ENCODE results near the gene OR1I1. TPM values are rescaled to one million over a fixed set of nuclear protein-coding genes. Genes with fewer than 3 reads are reported as not detected.
"Not testable (repeated sequence)": the region's sequence is repeated elsewhere in the genome, so short reads cannot be mapped to it uniquely, and the experiment has no call there.

The OR1I1 gene
- polyA plus RNA-seq, 1 donor = not detected

DNA sequence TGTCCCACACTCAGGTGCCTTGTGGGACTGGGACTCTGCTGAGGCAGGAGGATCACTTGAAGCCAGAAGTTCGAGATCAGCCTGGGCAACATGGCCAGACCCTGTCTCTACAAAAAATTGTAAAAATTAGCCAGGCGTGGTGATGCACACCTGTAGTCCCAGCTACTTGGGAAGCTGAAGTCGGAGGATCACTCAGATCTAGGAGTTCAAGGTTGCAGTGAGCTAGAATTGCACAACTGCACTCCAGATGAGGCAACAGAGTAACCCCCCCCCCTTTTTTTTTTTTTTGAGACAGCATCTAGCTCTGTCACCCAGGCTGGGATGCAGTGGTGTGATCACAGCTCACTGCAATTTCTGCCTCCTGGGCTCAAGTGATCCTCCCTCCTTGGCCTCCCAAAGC lies 14.2 kb downstream of the OR1I1 start:
- H3K27me3 ChIP-seq (ENCODE audit: control insufficient read depth, insufficient read depth, low read length) = no peaks in the 10 kb centered on the region
- no peak overlapping the region for H3K4me3 ChIP-seq (ENCODE audit: low read length)
- H3K9me3 ChIP-seq (ENCODE audit: control insufficient read depth, low read depth, low read length) = no peaks in the 10 kb centered on the region
- H3K36me3 ChIP-seq (ENCODE audit: control insufficient read depth, insufficient read depth, low read length) = no peaks in the 10 kb centered on the region
- no peak overlapping the region for H3K27ac ChIP-seq (ENCODE audit: low read length)
- H3K4me1 ChIP-seq (ENCODE audit: control insufficient read depth, insufficient read depth, low read length) = no peaks in the 10 kb centered on the region
- no CpG with 5 or more reads among the region's 3 CpGs for WGBS (ENCODE audit: insufficient coverage, low lambda C conversion rate)
- no peak for DNase-seq

DNA sequence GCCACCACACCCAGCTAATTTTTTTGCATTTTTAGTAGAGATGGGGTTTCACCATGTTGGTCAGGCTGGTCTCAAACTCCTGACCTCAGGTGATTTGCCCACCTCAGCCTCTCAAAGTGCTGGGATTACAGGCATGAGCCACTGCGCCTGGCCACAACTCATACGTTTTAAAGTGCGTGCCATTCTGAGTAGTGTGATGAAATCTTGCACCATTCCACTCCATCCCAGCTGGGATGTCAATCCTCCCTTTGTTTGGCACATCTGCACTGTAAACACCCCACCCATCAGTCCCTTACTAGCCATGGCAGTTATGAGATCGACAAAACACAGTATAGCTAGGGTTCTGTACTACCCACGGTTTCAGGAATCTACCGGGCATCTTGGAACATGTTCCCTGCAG lies 16.0 kb downstream of the OR1I1 start:
- not testable (repeated sequence) for H3K27me3 ChIP-seq (ENCODE audit: control insufficient read depth, insufficient read depth, low read length); H3K9me3 ChIP-seq (ENCODE audit: control insufficient read depth, low read depth, low read length); H3K4me3 ChIP-seq (ENCODE audit: low read length); DNase-seq; H3K4me1 ChIP-seq (ENCODE audit: control insufficient read depth, insufficient read depth, low read length); H3K27ac ChIP-seq (ENCODE audit: low read length); H3K36me3 ChIP-seq (ENCODE audit: control insufficient read depth, insufficient read depth, low read length)
- no CpG with 5 or more reads among the region's 6 CpGs for WGBS (ENCODE audit: insufficient coverage, low lambda C conversion rate)

DNA sequence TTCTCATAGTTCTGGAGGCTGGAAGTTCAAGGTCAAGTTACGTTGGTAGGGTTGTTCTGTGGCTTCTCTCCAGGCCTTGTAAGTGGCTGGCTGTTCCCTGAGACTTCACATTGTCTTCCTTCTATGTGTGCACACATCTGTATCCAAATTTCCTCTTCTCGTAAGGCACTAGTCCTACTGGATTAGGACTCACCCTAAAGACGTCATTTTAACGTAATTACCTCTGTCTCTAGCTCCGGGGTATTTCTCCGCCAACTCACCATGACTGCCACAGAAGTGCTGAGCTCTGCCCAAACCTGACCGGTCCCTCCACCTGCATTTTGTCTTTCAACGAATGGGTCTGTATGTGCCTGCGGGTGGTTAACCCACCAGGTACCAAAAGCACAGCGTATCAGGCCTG lies 16.4 kb downstream of the OR1I1 start:
- WGBS (ENCODE audit: insufficient coverage, low lambda C conversion rate) = 100% methylated on average over 1 of the region's 10 CpGs
- Histone ChIP-seq H3K4me1 (ENCODE audit: control insufficient read depth, insufficient read depth, low read length) (no peaks in the 10 kb centered on the region), H3K9me3 (ENCODE audit: control insufficient read depth, low read depth, low read length) (peaks cover 4% of the 10 kb centered on the region), H3K27me3 (ENCODE audit: control insufficient read depth, insufficient read depth, low read length) (no peaks in the 10 kb centered on the region), H3K36me3 (ENCODE audit: control insufficient read depth, insufficient read depth, low read length) (no peaks in the 10 kb centered on the region), H3K27ac (ENCODE audit: low read length) (no peak overlapping the region), H3K4me3 (ENCODE audit: low read length) (no peak overlapping the region)
- no peak for DNase-seq

DNA sequence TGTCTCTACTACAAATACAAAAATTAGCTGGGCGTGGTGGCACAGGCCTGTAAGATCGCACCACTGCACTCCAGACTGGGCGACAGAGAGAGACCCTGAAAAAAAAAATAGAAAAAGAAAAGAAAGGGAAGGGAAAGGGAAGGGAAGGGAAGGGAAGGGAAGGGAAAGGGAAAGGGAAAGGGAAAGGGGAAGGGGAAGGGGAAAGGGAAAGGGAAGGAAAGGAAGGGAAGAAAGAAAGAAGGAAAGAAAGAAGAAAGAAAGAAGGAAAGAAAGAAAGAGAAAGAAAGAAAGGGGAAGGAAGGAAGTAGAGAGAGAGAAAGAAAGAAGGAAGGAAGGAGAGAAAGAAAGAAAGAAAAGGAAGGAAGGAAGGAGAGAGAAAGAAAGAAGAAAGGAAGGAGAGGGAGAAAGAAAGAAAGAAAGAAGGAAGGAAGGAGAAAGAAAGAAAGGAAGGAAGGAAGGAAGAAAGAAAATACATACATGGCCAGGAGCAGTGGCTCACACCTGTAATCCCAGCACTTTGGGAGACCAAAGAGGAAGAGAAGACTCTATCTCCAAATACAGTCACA lies 17.1 kb downstream of the OR1I1 start:
- Histone ChIP-seq H3K27me3 (ENCODE audit: control insufficient read depth, insufficient read depth, low read length) (no peaks in the 10 kb centered on the region), H3K36me3 (ENCODE audit: control insufficient read depth, insufficient read depth, low read length) (no peaks in the 10 kb centered on the region), H3K4me1 (ENCODE audit: control insufficient read depth, insufficient read depth, low read length) (no peaks in the 10 kb centered on the region), H3K9me3 (ENCODE audit: control insufficient read depth, low read depth, low read length) (peaks cover 10% of the 10 kb centered on the region), H3K4me3 (ENCODE audit: low read length) (no peak overlapping the region), H3K27ac (ENCODE audit: low read length) (no peak overlapping the region)
- DNase-seq = no peak
- 80% methylated on average over 1 of the region's 3 CpGs for WGBS (ENCODE audit: insufficient coverage, low lambda C conversion rate)

DNA sequence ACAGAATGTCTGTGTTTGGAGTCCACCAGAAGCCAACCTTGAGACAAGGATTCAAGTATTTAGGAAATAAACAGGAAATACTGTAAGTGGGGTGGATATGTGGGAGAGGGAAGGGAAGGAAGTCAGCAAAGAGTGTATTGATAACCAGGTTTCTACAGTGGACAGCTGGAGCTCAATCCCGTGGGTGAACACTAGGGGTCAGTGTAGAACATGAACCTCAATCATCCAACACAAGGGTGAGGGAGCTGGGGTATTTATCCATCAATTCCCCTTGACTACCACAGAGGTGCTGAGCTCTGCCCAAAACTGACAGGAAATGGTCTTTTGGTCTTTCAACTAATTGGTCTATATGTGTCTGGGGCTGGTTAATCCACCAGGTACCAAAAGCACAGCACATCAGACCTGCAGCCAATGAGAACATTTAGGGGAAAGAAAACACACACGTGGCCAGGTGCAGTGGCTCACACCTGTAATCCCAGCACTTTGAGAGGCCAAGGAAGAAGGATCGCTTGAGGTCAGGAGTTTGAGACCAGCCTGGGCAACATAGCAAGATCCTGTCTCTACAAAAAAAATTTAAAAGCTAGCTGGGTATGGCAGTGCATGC lies 19.6 kb downstream of the OR1I1 start:
- Histone ChIP-seq H3K9me3 (ENCODE audit: control insufficient read depth, low read depth, low read length) (peaks cover 12% of the 10 kb centered on the region), H3K27me3 (ENCODE audit: control insufficient read depth, insufficient read depth, low read length) (peaks cover 6% of the 10 kb centered on the region), H3K4me1 (ENCODE audit: control insufficient read depth, insufficient read depth, low read length) (no peaks in the 10 kb centered on the region), H3K27ac (ENCODE audit: low read length) (no peak overlapping the region), H3K4me3 (ENCODE audit: low read length) (no peak overlapping the region), H3K36me3 (ENCODE audit: control insufficient read depth, insufficient read depth, low read length) (no peaks in the 10 kb centered on the region)
- no peak for DNase-seq
- WGBS (ENCODE audit: insufficient coverage, low lambda C conversion rate) = no CpG with 5 or more reads among the region's 3 CpGs

DNA sequence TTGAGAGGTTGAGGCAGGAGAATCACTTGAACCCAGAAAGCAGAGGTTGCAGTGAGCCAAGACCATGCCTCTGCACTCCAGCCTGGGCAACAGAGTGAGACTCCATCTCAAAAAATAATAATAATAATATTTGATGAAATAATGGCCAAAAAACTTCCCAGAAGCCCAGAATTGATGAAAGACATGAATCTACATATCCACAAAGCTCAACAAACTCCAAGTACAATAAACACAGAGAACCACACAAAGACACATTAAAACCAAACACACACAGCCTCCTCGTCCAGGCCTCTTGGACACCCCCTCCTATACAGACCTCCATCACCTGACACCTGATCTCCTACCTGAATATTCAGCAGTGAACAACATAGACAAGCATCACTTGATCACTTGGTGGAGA lies 22.0 kb downstream of the OR1I1 start:
- no peak for DNase-seq
- Histone ChIP-seq H3K27me3 (ENCODE audit: control insufficient read depth, insufficient read depth, low read length) (peaks cover 27% of the 10 kb centered on the region), H3K4me1 (ENCODE audit: control insufficient read depth, insufficient read depth, low read length) (no peaks in the 10 kb centered on the region), H3K36me3 (ENCODE audit: control insufficient read depth, insufficient read depth, low read length) (no peaks in the 10 kb centered on the region), H3K4me3 (ENCODE audit: low read length) (no peak overlapping the region), H3K9me3 (ENCODE audit: control insufficient read depth, low read depth, low read length) (peaks cover 12% of the 10 kb centered on the region), H3K27ac (ENCODE audit: low read length) (no peak overlapping the region)
- WGBS (ENCODE audit: insufficient coverage, low lambda C conversion rate) = no CpG with 5 or more reads among the region's 1 CpG

DNA sequence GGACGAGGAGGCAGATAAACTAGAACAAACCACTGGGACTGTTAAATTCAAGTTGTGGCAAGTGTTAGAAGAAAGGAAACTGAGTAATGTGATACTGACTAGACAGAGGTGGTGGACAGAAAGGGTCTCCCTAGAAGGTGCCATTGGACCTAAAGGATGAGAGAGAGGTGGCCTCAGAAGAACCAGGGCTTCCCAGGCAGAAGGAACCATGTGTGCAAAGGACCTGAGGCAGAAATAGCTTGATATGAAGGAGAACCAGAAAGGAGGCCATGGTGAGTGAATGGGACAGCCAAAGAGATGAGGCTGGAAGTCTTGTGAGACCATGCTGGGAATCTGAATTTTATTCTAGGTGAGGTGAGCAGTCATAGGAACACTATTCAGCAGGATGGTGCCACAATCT lies 22.4 kb downstream of the OR1I1 start:
- peaks cover 12% of the 10 kb centered on the region for H3K9me3 ChIP-seq (ENCODE audit: control insufficient read depth, low read depth, low read length)
- H3K27ac ChIP-seq (ENCODE audit: low read length) = no peak overlapping the region
- peaks cover 27% of the 10 kb centered on the region for H3K27me3 ChIP-seq (ENCODE audit: control insufficient read depth, insufficient read depth, low read length)
- WGBS (ENCODE audit: insufficient coverage, low lambda C conversion rate) = no CpG with 5 or more reads among the region's 1 CpG
- H3K4me3 ChIP-seq (ENCODE audit: low read length) = no peak overlapping the region
- H3K4me1 ChIP-seq (ENCODE audit: control insufficient read depth, insufficient read depth, low read length) = no peaks in the 10 kb centered on the region
- DNase-seq = no peak
- no peaks in the 10 kb centered on the region for H3K36me3 ChIP-seq (ENCODE audit: control insufficient read depth, insufficient read depth, low read length)

DNA sequence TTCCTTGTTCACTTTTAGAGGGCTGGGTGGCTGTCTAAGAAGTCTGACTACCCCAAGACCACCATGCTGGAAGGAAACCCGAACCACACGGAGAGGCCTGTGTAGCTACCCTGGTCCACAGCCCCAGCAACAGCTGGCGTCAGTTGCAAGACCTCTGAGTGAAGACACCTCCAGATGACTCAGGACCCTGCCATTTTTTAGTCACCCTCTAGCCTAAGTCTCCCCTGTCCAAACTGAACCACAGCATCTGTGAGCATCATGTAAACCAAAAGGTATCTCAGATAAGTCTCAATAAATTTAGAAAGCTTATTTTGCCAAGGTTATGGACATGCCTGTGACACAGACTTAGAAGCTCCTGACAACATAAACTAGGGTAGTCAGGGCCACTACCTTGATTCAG lies 23.0 kb downstream of the OR1I1 start:
- no peaks in the 10 kb centered on the region for H3K36me3 ChIP-seq (ENCODE audit: control insufficient read depth, insufficient read depth, low read length)
- DNase-seq = no peak
- no peak overlapping the region for H3K4me3 ChIP-seq (ENCODE audit: low read length)
- no peak overlapping the region for H3K27ac ChIP-seq (ENCODE audit: low read length)
- H3K4me1 ChIP-seq (ENCODE audit: control insufficient read depth, insufficient read depth, low read length) = no peaks in the 10 kb centered on the region
- H3K9me3 ChIP-seq (ENCODE audit: control insufficient read depth, low read depth, low read length) = peaks cover 12% of the 10 kb centered on the region
- WGBS (ENCODE audit: insufficient coverage, low lambda C conversion rate) = no CpG with 5 or more reads among the region's 3 CpGs
- peaks cover 27% of the 10 kb centered on the region for H3K27me3 ChIP-seq (ENCODE audit: control insufficient read depth, insufficient read depth, low read length)

DNA sequence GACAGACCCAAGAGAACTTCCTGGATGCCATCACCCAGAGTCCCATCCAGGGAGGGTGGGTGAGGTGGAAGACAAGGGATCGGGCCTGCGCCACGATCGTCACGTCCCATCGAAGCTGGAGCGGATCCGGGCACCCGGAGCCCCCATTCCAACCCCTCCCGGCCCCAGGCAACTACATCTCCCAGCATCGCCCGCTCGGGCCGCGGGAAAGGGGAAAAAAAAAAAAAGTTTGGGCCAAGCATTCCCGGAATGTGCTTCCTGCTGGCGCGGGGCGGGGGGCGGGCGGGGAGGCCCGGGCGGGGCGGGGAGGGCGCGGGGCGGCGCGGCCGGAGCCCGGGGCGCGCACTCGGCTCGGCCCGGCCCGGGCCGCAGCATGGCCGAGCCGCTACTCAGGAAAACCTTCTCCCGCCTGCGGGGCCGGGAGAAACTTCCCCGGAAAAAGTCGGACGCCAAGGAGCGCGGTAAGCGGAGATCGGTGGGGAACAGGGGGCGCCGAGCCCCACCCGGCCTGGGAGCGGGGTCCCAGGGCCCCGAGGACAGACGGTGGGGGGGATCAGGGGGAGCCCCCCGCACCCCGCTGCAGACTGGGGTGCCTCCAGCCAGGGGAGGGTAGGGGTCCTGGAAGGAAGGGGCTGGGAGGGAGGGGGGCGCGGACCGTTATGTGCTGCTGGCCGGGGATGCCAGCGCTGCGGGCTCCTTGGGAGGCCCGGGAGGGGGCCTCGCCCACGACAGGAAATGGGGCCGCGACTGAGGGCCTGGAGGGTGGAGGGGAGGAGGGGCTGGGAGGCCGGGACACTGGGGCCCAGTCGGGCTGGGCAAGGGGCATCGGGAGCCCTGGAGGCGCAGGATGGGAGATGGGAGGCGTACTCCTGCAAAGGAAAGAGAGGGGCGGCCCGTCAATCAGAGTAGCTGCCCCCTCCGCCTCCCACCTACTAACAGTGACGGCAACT lies 25.3 kb downstream of the OR1I1 start, which contains the start of gene SYDE1:
Gene SYDE1 (plus strand): TSS at position 341 of the 950 bp plus-strand sequence. CDS start 33 bp downstream, at position 374.
- DNase-seq = peak in 1 of 2 donors; percentile 35
- Histone ChIP-seq H3K4me1 (ENCODE audit: control insufficient read depth, insufficient read depth, low read length) (no peaks in the 10 kb centered on the region), H3K27ac (ENCODE audit: low read length) (peak within 1 kb of the TSS; percentile 51), H3K27me3 (ENCODE audit: control insufficient read depth, insufficient read depth, low read length) (peaks cover 27% of the 10 kb centered on the region), H3K4me3 (ENCODE audit: low read length) (peak within 1 kb of the TSS; percentile 54), H3K9me3 (ENCODE audit: control insufficient read depth, low read depth, low read length) (peaks cover 12% of the 10 kb centered on the region), H3K36me3 (ENCODE audit: control insufficient read depth, insufficient read depth, low read length) (peaks cover 6% of the 10 kb centered on the region)
- no CpG with 5 or more reads among the region's 78 CpGs for WGBS (ENCODE audit: insufficient coverage, low lambda C conversion rate)

DNA sequence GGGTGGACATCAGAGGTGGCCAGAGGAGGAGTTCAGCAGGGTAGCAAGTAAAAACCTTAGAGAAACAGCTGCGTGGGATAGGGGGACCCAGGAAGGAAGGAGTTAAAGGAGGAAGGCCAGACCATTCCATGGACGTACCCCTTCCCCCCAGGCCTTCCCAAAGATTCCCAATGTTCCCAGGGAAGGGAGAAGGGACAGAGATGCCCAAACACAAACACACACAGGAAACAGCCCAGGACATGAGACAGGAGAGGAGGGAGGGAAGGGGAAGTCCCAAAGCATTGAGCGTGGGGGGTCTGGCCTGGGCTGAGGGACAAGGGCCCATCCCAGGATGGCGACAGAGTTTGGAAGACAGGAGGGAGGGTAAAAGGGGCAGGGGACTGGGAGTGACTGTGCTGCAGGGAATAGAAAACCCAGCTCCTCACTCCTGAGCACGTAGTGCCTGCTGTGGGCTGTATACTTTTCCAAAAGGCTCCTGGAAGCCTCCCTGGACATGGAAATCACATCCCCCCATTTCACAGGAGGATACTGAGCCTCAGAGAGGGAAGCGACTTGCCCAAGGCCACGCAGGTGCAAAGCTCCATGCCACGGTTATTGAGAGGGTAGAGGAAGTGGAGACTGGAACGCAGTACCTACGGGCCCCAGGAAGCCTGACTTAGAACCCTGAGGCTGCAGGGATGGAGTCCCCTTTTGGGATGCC lies 26.3 kb downstream of the OR1I1 start:
- Histone ChIP-seq H3K27me3 (ENCODE audit: control insufficient read depth, insufficient read depth, low read length) (peaks cover 27% of the 10 kb centered on the region), H3K4me3 (ENCODE audit: low read length) (peak overlapping the region; percentile 54), H3K4me1 (ENCODE audit: control insufficient read depth, insufficient read depth, low read length) (no peaks in the 10 kb centered on the region), H3K27ac (ENCODE audit: low read length) (peak overlapping the region; percentile 42), H3K9me3 (ENCODE audit: control insufficient read depth, low read depth, low read length) (peaks cover 7% of the 10 kb centered on the region), H3K36me3 (ENCODE audit: control insufficient read depth, insufficient read depth, low read length) (peaks cover 9% of the 10 kb centered on the region)
- WGBS (ENCODE audit: insufficient coverage, low lambda C conversion rate) = 0% methylated on average over 1 of the region's 10 CpGs
- DNase-seq = no peak

Measured in large intestine (tissue), 3 donors.